H1 (cell line): ENCODE results near the gene KIF21A.

ENCODE experiments used
- CREB1 ChIP-seq: IDR thresholded peaks from 2 replicates; pipeline ENCODE4 v1.6.1; 2012; ENCODE audit warnings: inconsistent platforms
- EZH2 ChIP-seq: fragments of 200-600 bp; sonication (generic); IDR thresholded peaks from 2 replicates; pipeline ENCODE4 v1.7.1; 2012; ENCODE audit warnings: low read depth, mild to moderate bottlenecking, moderate library complexity, low read length, inconsistent platforms; ENCODE audit not compliant: severe bottlenecking
- MAX ChIP-seq: IDR thresholded peaks from 2 replicates; pipeline ENCODE4 v1.6.1; 2012; ENCODE audit warnings: inconsistent platforms
- NANOG ChIP-seq: IDR thresholded peaks from 2 replicates; pipeline ENCODE4 v1.6.1; 2011; ENCODE audit warnings: low read length, low read depth, mild to moderate bottlenecking, inconsistent platforms; ENCODE audit not compliant: insufficient read depth, poor library complexity, severe bottlenecking
- POLR2A ChIP-seq, 2 experiments: IDR thresholded peaks; 1 replicate in 1 of 2; 2 replicates in 1 of 2; pipeline ENCODE4 v1.6.1; 2011; ENCODE audit warnings: low read depth in 2 of 2, low read length in 2 of 2, mild to moderate bottlenecking in 2 of 2; ENCODE audit errors: control extremely low read depth in 1 of 2
- SUZ12 ChIP-seq: fragments of 200-600 bp; sonication (generic); IDR thresholded peaks from 2 replicates; pipeline ENCODE4 v1.6.1; 2012; ENCODE audit warnings: mild to moderate bottlenecking, inconsistent platforms, low read length, moderate library complexity, mixed read lengths

- TF ChIP-seq CREB1, result no peak
- TF ChIP-seq SUZ12, result no peak
- no peak for TF ChIP-seq EZH2
- TF ChIP-seq POLR2A (IDR thresholded peaks at IDR 0.05; ENCODE audit: control extremely low read depth in 1 of 2, low read depth in 2 of 2, low read length in 2 of 2), result no peak
- TF ChIP-seq NANOG, result no peak
- no peak for TF ChIP-seq MAX
Observed at GRCh38 chr12:39354955-39355354, 88.0 kb downstream of the KIF21A start.
